Upper lobe of left lung (tissue), 4 donors: ENCODE data around the gene TRIM9.

Experiments used
- CTCF ChIP-seq, 6 experiments: fragments of 450-650 bp in 4 of 6; fragments of 200-600 bp in 2 of 6; sonication (generic) in 2 of 6; IDR thresholded peaks; one replicate each; pipeline ENCODE4 v1.5.1; 2016 to 2019; ENCODE audit warnings: antibody characterized with exemption in 6 of 6
- POLR2A ChIP-seq, 4 donors: fragments of 450-650 bp; IDR thresholded peaks; one replicate each; pipeline ENCODE4 v1.5.1; 2016 to 2017; ENCODE audit warnings: antibody characterized with exemption in 4 of 4, mild to moderate bottlenecking in 2 of 4
- POLR2AphosphoS5 ChIP-seq, 2 donors: sonication (generic); formaldehyde crosslinking; IDR thresholded peaks; one replicate each; pipeline ENCODE4 v1.5.1; 2017; ENCODE audit warnings: antibody characterized with exemption in 2 of 2

- no peak for TF ChIP-seq CTCF (IDR thresholded peaks at IDR 0.05)
- no peak for TF ChIP-seq POLR2AphosphoS5 (IDR thresholded peaks at IDR 0.05)
- TF ChIP-seq POLR2A (IDR thresholded peaks at IDR 0.05): no peak
These were observed 13.7 kb downstream of the TRIM9 start for GRCh38 chr14:51081209-51081608.
